ENCODE results near the gene VWA5B1. TPM values are rescaled to one million over a fixed set of nuclear protein-coding genes. Genes with fewer than 3 reads are reported as not detected.

The VWA5B1 gene
- total RNA-seq, 4 donors from 2014 or later: 0.69 TPM; not detected in 3

- Histone ChIP-seq H3K27ac (no peak overlapping the region), H3K9me3 (no peaks in the 10 kb centered on the region), H3K4me1 (peaks cover 0 to 9% of the 10 kb centered on the region in 2 donors), H3K27me3 (no peaks in the 10 kb centered on the region), H3K4me3 (no peak overlapping the region), H3K36me3 (no peaks in the 10 kb centered on the region)
- intact Hi-C loops (cut with DNase I; ENCODE audit: low total_unique reads): no loop called here
- no peak for TF ChIP-seq CTCF (IDR thresholded peaks at IDR 0.05)
- no peak for TF ChIP-seq POLR2A (IDR thresholded peaks at IDR 0.05)
- DNase-seq: no peak
Observed at GRCh38 chr1:20355828-20356735, 65.4 kb downstream of the VWA5B1 start.

- no peak for DNase-seq
- TF ChIP-seq CTCF (IDR thresholded peaks at IDR 0.05) (no peak), POLR2A (IDR thresholded peaks at IDR 0.05) (no peak)
- Histone ChIP-seq H3K36me3 (no peaks in the 10 kb centered on the region), H3K27me3 (no peaks in the 10 kb centered on the region), H3K4me3 (no peak overlapping the region), H3K4me1 (peaks cover 0 to 9% of the 10 kb centered on the region in 2 donors), H3K9me3 (no peaks in the 10 kb centered on the region), H3K27ac (no peak overlapping the region)
- intact Hi-C loops (cut with DNase I; ENCODE audit: low total_unique reads): no loop called here
Observed at GRCh38 chr1:20356850-20357459, 66.3 kb downstream of the VWA5B1 start.

- H3K27ac ChIP-seq: no peak overlapping the region
- DNase-seq: no peak
- H3K36me3 ChIP-seq: no peaks in the 10 kb centered on the region
- no peak overlapping the region for H3K4me3 ChIP-seq
- peaks cover 0 to 9% of the 10 kb centered on the region in 2 donors for H3K4me1 ChIP-seq
- no peaks in the 10 kb centered on the region for H3K27me3 ChIP-seq
- intact Hi-C loops (cut with DNase I; ENCODE audit: low total_unique reads): no loop called here
- H3K9me3 ChIP-seq: no peaks in the 10 kb centered on the region
- TF ChIP-seq POLR2A (IDR thresholded peaks at IDR 0.05) (no peak), CTCF (IDR thresholded peaks at IDR 0.05) (no peak)
Observed at GRCh38 chr1:20357796-20358195, 67.1 kb downstream of the VWA5B1 start.

GRCh38 chr1:20358761-20359263 is 68.1 kb downstream of the VWA5B1 start:
- TF ChIP-seq CTCF (IDR thresholded peaks at IDR 0.05) (no peak), POLR2A (IDR thresholded peaks at IDR 0.05) (no peak)
- DNase-seq: no peak
- Histone ChIP-seq H3K4me1 (peaks cover 0 to 9% of the 10 kb centered on the region in 2 donors), H3K27me3 (no peaks in the 10 kb centered on the region), H3K36me3 (no peaks in the 10 kb centered on the region), H3K27ac (no peak overlapping the region), H3K4me3 (no peak overlapping the region), H3K9me3 (no peaks in the 10 kb centered on the region)
- intact Hi-C loops (cut with DNase I; ENCODE audit: low total_unique reads): no loop called here

Measured in uterus (tissue), 4 donors.